ENCODE results near the gene SPTBN5.

The SPTBN5 gene

GRCh38 chr15:41884458-41884857 is 9.4 kb downstream of the SPTBN5 start:
- DNase-seq (ENCODE audit: low read depth in 2 of 2), result no peak

- no peak for DNase-seq (ENCODE audit: low read depth in 2 of 2)
Measured at GRCh38 chr15:41883484-41883825, 10.4 kb downstream of the SPTBN5 start.

GRCh38 chr15:41882689-41883483 is 11.0 kb downstream of the SPTBN5 start:
- DNase-seq (ENCODE audit: low read depth in 2 of 2), result no peak

- no peak for DNase-seq (ENCODE audit: low read depth in 2 of 2)
Measured at GRCh38 chr15:41881920-41882688, 11.7 kb downstream of the SPTBN5 start.

GRCh38 chr15:41881550-41881919 is 12.3 kb downstream of the SPTBN5 start:
- no peak for DNase-seq (ENCODE audit: low read depth in 2 of 2)

- DNase-seq (ENCODE audit: low read depth in 2 of 2), result no peak
Measured at GRCh38 chr15:41881086-41881485, 12.8 kb downstream of the SPTBN5 start.

GRCh38 chr15:41880156-41880877 is 13.5 kb downstream of the SPTBN5 start:
- DNase-seq (ENCODE audit: low read depth in 2 of 2), result no peak

GRCh38 chr15:41879321-41879845 is 14.5 kb downstream of the SPTBN5 start:
- DNase-seq (ENCODE audit: low read depth in 2 of 2), result no peak

GRCh38 chr15:41878355-41878699 is 15.5 kb downstream of the SPTBN5 start:
- no peak for DNase-seq (ENCODE audit: low read depth in 2 of 2)

- DNase-seq (ENCODE audit: low read depth in 2 of 2), result no peak
Measured at GRCh38 chr15:41877631-41878354, 16.1 kb downstream of the SPTBN5 start.

- no peak for DNase-seq (ENCODE audit: low read depth in 2 of 2)
Measured at GRCh38 chr15:41876689-41877088, 17.2 kb downstream of the SPTBN5 start.

GRCh38 chr15:41876007-41876406 is 17.8 kb downstream of the SPTBN5 start:
- DNase-seq (ENCODE audit: low read depth in 2 of 2), result no peak

- DNase-seq (ENCODE audit: low read depth in 2 of 2), result no peak
Measured at GRCh38 chr15:41874736-41875135, 19.1 kb downstream of the SPTBN5 start.

GRCh38 chr15:41873711-41874110 is 20.1 kb downstream of the SPTBN5 start:
- DNase-seq (ENCODE audit: low read depth in 2 of 2), result no peak

GRCh38 chr15:41872166-41872747 is 21.6 kb downstream of the SPTBN5 start:
- DNase-seq (ENCODE audit: low read depth in 2 of 2), result no peak

GRCh38 chr15:41871175-41871905 is 22.5 kb downstream of the SPTBN5 start:
- no peak for DNase-seq (ENCODE audit: low read depth in 2 of 2)

GRCh38 chr15:41870689-41871081 is 23.2 kb downstream of the SPTBN5 start:
- DNase-seq (ENCODE audit: low read depth in 2 of 2), result peak; percentile 28 to 53

- no peak for DNase-seq (ENCODE audit: low read depth in 2 of 2)
Measured at GRCh38 chr15:41869770-41870688, 23.8 kb downstream of the SPTBN5 start.

GRCh38 chr15:41868321-41868720 is 25.5 kb downstream of the SPTBN5 start:
- no peak for DNase-seq (ENCODE audit: low read depth in 2 of 2)
